GM12878 (cell line): ENCODE results near the gene XAGE3. TPM values are rescaled to one million over a fixed set of nuclear protein-coding genes. Genes with fewer than 3 reads are reported as not detected.
"Not testable (repeated sequence)": the region's sequence is repeated elsewhere in the genome, so short reads cannot be mapped to it uniquely, and the experiment has no call there.

Experiments used
- ATAC-seq: fragments of 200-7000 bp; cut with Tn5 transposase; 3 replicates; pipeline ENCODE4 v1.9.1; 2020; ENCODE audit warnings: mild to moderate bottlenecking, moderate library complexity
- BruUV-seq: library from RNA; stranded (reverse); fragments of 400-500 nt; replicated peaks from 2 replicates; lab custom pipeline; 2021; lab: Mats Ljungman, UMichigan
- CTCF ChIA-PET: fragments of 300-600 bp; sonication (Branson Sonifier 250); formaldehyde crosslinking; extraction: SDS; loops from one replicate; lab custom pipeline; 2021; ENCODE audit warnings: inconsistent platforms; lab: Yijun Ruan, JAX
- POLR2A ChIA-PET: fragments of 350-600 bp; formaldehyde crosslinking; extraction: SDS; loops from one replicate; lab custom pipeline; 2021; ENCODE audit warnings: inconsistent platforms; lab: Charles Lee
- RAD21 ChIA-PET: fragments of 300-600 bp; sonication (Branson Sonifier 250); formaldehyde crosslinking; loops from one replicate; lab custom pipeline; 2023; ENCODE audit warnings: antibody characterized with exemption; ENCODE audit not compliant: unreplicated experiment; lab: Charles Lee
- SMC1A ChIA-PET: fragments of 300-600 bp; sonication (Branson Sonifier 250); formaldehyde crosslinking; loops from one replicate; lab custom pipeline; 2023; ENCODE audit not compliant: unreplicated experiment, uncharacterized antibody; lab: Charles Lee
- DNase-seq: peaks from one replicate; pipeline ENCODE4 v3.0.0-alpha.2; 2011; ENCODE audit warnings: low read depth, low spot score
- FAIRE-seq: peaks from 3 replicates; lab custom pipeline; 2011; peaks lifted over from hg19 to GRCh38; lab: Jason Lieb, UNC
- H2AFZ ChIP-seq: 2 replicates; pipeline ENCODE4 v1.6.0; 2011; ENCODE audit warnings: low read depth, low read length, control low read depth; ENCODE audit not compliant: control insufficient read depth
- H3K27ac ChIP-seq: 2 replicates; pipeline ENCODE4 v1.5.1; 2011; ENCODE audit warnings: control low read depth; ENCODE audit not compliant: control insufficient read depth, insufficient read depth
- H3K27me3 ChIP-seq, 2 experiments: replicated peaks in 1 of 2; 2 replicates each; pipeline versions ENCODE4 v1.6.0 to v1.6.1; 2011; ENCODE audit warnings: low read length in 1 of 2; ENCODE audit not compliant: control insufficient read depth in 2 of 2, insufficient read depth in 2 of 2
- H3K36me3 ChIP-seq, 2 experiments: 2 replicates each; pipeline ENCODE4 v1.5.1; 2011; ENCODE audit warnings: low read length in 1 of 2; ENCODE audit not compliant: control insufficient read depth in 2 of 2, insufficient read depth in 2 of 2
- H3K4me1 ChIP-seq: 2 replicates; pipeline ENCODE4 v1.6.1; 2011; ENCODE audit warnings: mild to moderate bottlenecking, low read length, moderate library complexity, mixed read lengths; ENCODE audit not compliant: control insufficient read depth, insufficient read depth
- H3K4me2 ChIP-seq: 2 replicates; pipeline ENCODE4 v1.6.0; 2011; ENCODE audit warnings: control low read depth; ENCODE audit not compliant: control insufficient read depth, insufficient read depth
- H3K4me3 ChIP-seq: fragments of 200-600 bp; sonication (generic); 2 replicates; pipeline ENCODE4 v1.5.1; 2016
- H3K79me2 ChIP-seq: 2 replicates; pipeline ENCODE4 v1.6.0; 2011; ENCODE audit warnings: low read length; ENCODE audit not compliant: control insufficient read depth, insufficient read depth
- H3K9ac ChIP-seq: 2 replicates; pipeline ENCODE4 v1.8.0; 2011; ENCODE audit warnings: low read length, control low read depth, mixed read lengths; ENCODE audit not compliant: control insufficient read depth, insufficient read depth
- H3K9me3 ChIP-seq: replicated peaks from 3 replicates; pipeline ENCODE4 v1.5.1; 2011; ENCODE audit warnings: mild to moderate bottlenecking, low read length; ENCODE audit not compliant: control insufficient read depth, insufficient read depth
- H4K20me1 ChIP-seq: 2 replicates; pipeline ENCODE4 v1.6.0; 2011; ENCODE audit not compliant: control insufficient read depth, insufficient read depth
- WGBS: methylation state at CpG from one replicate; pipeline ENCODE4 v1.1.6; 2016; ENCODE audit warnings: low lambda C conversion rate; ENCODE audit not compliant: insufficient replicate concordance, insufficient coverage; ENCODE audit errors: missing lambda C conversion rate; 5-methylcytosine and 5-hydroxymethylcytosine counted together
- in situ Hi-C: fragments of 300-500 bp; cut with MboI; formaldehyde crosslinking; loops from 9 replicates; pipeline ENCODE4 v1.14.3; 2018; ENCODE audit warnings: mixed read lengths
- intact Hi-C: fragments of 100-400 bp; cut with micrococcal nuclease; formaldehyde crosslinking; loops from one replicate; pipeline ENCODE4 v1.14.2; 2022; ENCODE audit not compliant: unreplicated experiment
- polyA plus RNA-seq, 11 experiments: library from polyadenylated mRNA; depleted of rRNA in 4 of 11; unstranded in 6 of 11; stranded (reverse) in 5 of 11; fragments of >200 nt; fragmentation: Nextera tagmentation in 4 of 11; fragmentation: Illumina TruSeq in 1 of 11; extraction: Ambion mirVana in 4 of 11; extraction: Trizol in 1 of 11; gene quantifications; 1 replicate in 1 of 11; 2 replicates in 10 of 11; pipeline versions ENCODE4 v1.2.1 to v1.2.3, GENCODE V29; 2011 to 2016; ENCODE audit warnings: inconsistent platforms in 2 of 11, missing spikeins in 2 of 11, low read depth in 1 of 11
- total RNA-seq, 4 experiments: library from RNA; depleted of rRNA in 3 of 4; stranded (reverse); fragments of >200 nt in 3 of 4; fragmentation: Illumina TruSeq in 1 of 4; extraction: Trizol in 1 of 4; gene quantifications; 2 replicates each; pipeline versions ENCODE4 v1.2.1 to v1.2.3, GENCODE V29; 2013 to 2021

XAGE3 gene
- total and polyA plus RNA-seq, 10 of the 15 experiments (the other 5 are each of a cell fraction or from before 2014, with no cell fraction given): not detected

- H3K9ac ChIP-seq, H3K27ac ChIP-seq, FAIRE-seq, H2AFZ ChIP-seq, H3K4me2 ChIP-seq, intact Hi-C loops, H3K27me3 ChIP-seq, POLR2A ChIA-PET, H4K20me1 ChIP-seq, DNase-seq, in situ Hi-C loops, H3K4me1 ChIP-seq, H3K9me3 ChIP-seq, RAD21 ChIA-PET, H3K79me2 ChIP-seq, H3K36me3 ChIP-seq, CTCF ChIA-PET, SMC1A ChIA-PET, H3K4me3 ChIP-seq: not testable (repeated sequence)
- WGBS: no CpG with 5 or more reads among the region's 8 CpGs
- TSS peak; percentile 96 for BruUV-seq
- peak; percentile 41 for ATAC-seq
These were observed 28.6 kb upstream of the XAGE3 start for GRCh38 chrX:52896438-52896837.

- H3K4me2 ChIP-seq, H3K4me1 ChIP-seq, POLR2A ChIA-PET, BruUV-seq, CTCF ChIA-PET, ATAC-seq, H3K27me3 ChIP-seq, H3K9ac ChIP-seq, H3K79me2 ChIP-seq, H3K9me3 ChIP-seq, H3K36me3 ChIP-seq, SMC1A ChIA-PET, DNase-seq, H3K27ac ChIP-seq, RAD21 ChIA-PET, intact Hi-C loops, H2AFZ ChIP-seq, H4K20me1 ChIP-seq, FAIRE-seq, in situ Hi-C loops, H3K4me3 ChIP-seq: not testable (repeated sequence)
- no CpG with 5 or more reads among the region's 9 CpGs for WGBS
These were observed 20.2 kb upstream of the XAGE3 start for GRCh38 chrX:52888090-52888489.

GRCh38 chrX:52887459-52887858 lies 19.6 kb upstream of the XAGE3 start:
- BruUV-seq, SMC1A ChIA-PET: not testable (repeated sequence)

DNA sequence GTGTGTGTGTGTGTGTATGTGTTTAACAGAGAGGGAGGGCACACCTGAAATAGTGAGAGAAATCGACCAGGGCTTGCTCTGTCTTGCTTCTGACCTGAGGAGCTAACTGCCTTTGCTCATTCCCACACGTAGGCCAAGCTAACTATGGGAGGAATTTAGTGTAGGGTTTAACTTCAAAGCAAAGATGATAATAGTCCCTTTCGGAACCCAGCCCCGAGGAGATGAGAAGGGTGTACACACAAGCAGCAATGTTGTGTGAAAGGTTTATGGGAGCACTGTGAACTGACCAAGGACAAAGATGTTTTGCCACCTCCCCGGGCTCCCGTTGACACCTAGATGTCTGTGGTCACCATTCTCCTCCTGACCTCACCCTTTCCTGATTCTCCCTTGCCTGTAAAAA lies 8.5 kb upstream of the XAGE3 start:
- POLR2A ChIA-PET, H3K9ac ChIP-seq, ATAC-seq: not testable (repeated sequence)

More at GRCh38 chrX:52887459-52887858, 19.6 kb upstream of the XAGE3 start:
- WGBS: no CpG with 5 or more reads among the region's 10 CpGs
- CTCF ChIA-PET, H2AFZ ChIP-seq, in situ Hi-C loops, ATAC-seq, H3K4me1 ChIP-seq, RAD21 ChIA-PET, DNase-seq, H3K27ac ChIP-seq, H3K9ac ChIP-seq, H3K9me3 ChIP-seq, FAIRE-seq, H4K20me1 ChIP-seq, H3K36me3 ChIP-seq, intact Hi-C loops, POLR2A ChIA-PET, H3K79me2 ChIP-seq, H3K4me2 ChIP-seq, H3K27me3 ChIP-seq, H3K4me3 ChIP-seq: not testable (repeated sequence)

More for the DNA sequence above, 8.5 kb upstream of the XAGE3 start:
- H3K4me1 ChIP-seq, DNase-seq, H3K4me3 ChIP-seq, H2AFZ ChIP-seq, SMC1A ChIA-PET, H3K27ac ChIP-seq, in situ Hi-C loops, H3K4me2 ChIP-seq, H3K36me3 ChIP-seq, FAIRE-seq, BruUV-seq, RAD21 ChIA-PET, H3K27me3 ChIP-seq, H3K9me3 ChIP-seq, H4K20me1 ChIP-seq, intact Hi-C loops, H3K79me2 ChIP-seq: not testable (repeated sequence)
- 14% methylated on average over 6 of the region's 6 CpGs for WGBS
- CTCF ChIA-PET: interaction anchor here (0.9 kb wide), 1 partner anchor 21 kb away, joined by 5 read pairs; no protein-coding TSS in a partner anchor
